ENCODE results near the gene FRYL. TPM values are rescaled to one million over a fixed set of nuclear protein-coding genes. Genes with fewer than 3 reads are reported as not detected.

The FRYL gene
- total and polyA plus RNA-seq, 2 donors (not counting 1 experiment from before 2014, with no cell fraction given), result 20.3 to 61.4 TPM

GRCh38 chr4:48634688-48635308 lies 145.3 kb downstream of the FRYL start:
- no peak overlapping the region for H3K4me3 ChIP-seq (replicated peaks in 1 of 4; ENCODE audit: control extremely low read depth in 1 of 4, insufficient read depth in 1 of 4, low read depth in 3 of 4, low read length in 4 of 4)
- DNase-seq (ENCODE audit: low read depth in 2 of 2), result no peak
- TF ChIP-seq, protein P1, sequence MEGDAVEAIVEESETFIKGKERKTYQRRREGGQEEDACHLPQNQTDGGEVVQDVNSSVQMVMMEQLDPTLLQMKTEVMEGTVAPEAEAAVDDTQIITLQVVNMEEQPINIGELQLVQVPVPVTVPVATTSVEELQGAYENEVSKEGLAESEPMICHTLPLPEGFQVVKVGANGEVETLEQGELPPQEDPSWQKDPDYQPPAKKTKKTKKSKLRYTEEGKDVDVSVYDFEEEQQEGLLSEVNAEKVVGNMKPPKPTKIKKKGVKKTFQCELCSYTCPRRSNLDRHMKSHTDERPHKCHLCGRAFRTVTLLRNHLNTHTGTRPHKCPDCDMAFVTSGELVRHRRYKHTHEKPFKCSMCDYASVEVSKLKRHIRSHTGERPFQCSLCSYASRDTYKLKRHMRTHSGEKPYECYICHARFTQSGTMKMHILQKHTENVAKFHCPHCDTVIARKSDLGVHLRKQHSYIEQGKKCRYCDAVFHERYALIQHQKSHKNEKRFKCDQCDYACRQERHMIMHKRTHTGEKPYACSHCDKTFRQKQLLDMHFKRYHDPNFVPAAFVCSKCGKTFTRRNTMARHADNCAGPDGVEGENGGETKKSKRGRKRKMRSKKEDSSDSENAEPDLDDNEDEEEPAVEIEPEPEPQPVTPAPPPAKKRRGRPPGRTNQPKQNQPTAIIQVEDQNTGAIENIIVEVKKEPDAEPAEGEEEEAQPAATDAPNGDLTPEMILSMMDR (conservative IDR thresholded peaks at IDR 0.05 in 1 of 2, IDR thresholded peaks at IDR 0.05 in 1 of 2; ENCODE audit: low read depth in 1 of 2, low read length in 2 of 2), result no peak
- TF ChIP-seq EZH2 (IDR thresholded peaks at IDR 0.05; ENCODE audit: low read length, missing control alignments), result no peak
- no peaks in the 10 kb centered on the region for H3K27me3 ChIP-seq (ENCODE audit: control insufficient read depth, insufficient read depth, low read length)
- no peak overlapping the region for H3K4me2 ChIP-seq (ENCODE audit: extremely low read depth, insufficient read depth, low read length)
- H3K9ac ChIP-seq (ENCODE audit: insufficient read depth, low read length), result no peak overlapping the region
- no peak overlapping the region for H3K27ac ChIP-seq (ENCODE audit: insufficient read depth, low read length)
- no peak overlapping the region for H2AFZ ChIP-seq (ENCODE audit: low read length)
- H3K79me2 ChIP-seq (ENCODE audit: control insufficient read depth, insufficient read depth, low read length), result no peaks in the 10 kb centered on the region
- H3K36me3 ChIP-seq (ENCODE audit: control insufficient read depth, insufficient read depth, low read length), result no peaks in the 10 kb centered on the region
- H3K9me3 ChIP-seq (ENCODE audit: control insufficient read depth, insufficient read depth, low read depth, low read length), result no peaks in the 10 kb centered on the region
- no peaks in the 10 kb centered on the region for H4K20me1 ChIP-seq (ENCODE audit: control insufficient read depth, extremely low read depth, insufficient read depth, low read length)
- H3K4me1 ChIP-seq (ENCODE audit: control insufficient read depth, extremely low read depth, insufficient read depth, low read length), result peaks cover 3% of the 10 kb centered on the region

DNA sequence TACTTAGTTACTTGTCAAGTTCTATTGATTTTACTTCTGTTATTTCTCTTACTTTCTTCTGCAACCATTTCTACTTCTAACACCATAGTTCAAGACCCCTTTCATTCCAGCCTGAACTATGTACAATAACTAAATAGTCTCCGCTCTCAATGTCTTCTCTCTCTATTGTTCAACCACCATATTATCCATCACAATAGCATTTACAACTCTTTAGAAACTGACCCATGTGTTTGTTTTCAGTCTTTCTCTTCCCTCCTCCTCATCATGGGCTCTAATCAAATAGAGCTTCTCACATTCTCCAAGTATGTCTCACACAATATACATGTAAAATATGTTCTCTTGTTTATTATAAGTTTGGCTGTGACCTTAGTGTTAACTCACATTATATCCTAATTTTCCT lies 146.4 kb downstream of the FRYL start:
- Histone ChIP-seq H3K79me2 (ENCODE audit: control insufficient read depth, insufficient read depth, low read length) (no peaks in the 10 kb centered on the region), H3K4me2 (ENCODE audit: extremely low read depth, insufficient read depth, low read length) (no peak overlapping the region), H4K20me1 (ENCODE audit: control insufficient read depth, extremely low read depth, insufficient read depth, low read length) (no peaks in the 10 kb centered on the region), H3K4me3 (replicated peaks in 1 of 4; ENCODE audit: control extremely low read depth in 1 of 4, insufficient read depth in 1 of 4, low read depth in 3 of 4, low read length in 4 of 4) (no peak overlapping the region), H3K4me1 (ENCODE audit: control insufficient read depth, extremely low read depth, insufficient read depth, low read length) (peaks cover 3% of the 10 kb centered on the region), H3K9me3 (ENCODE audit: control insufficient read depth, insufficient read depth, low read depth, low read length) (no peaks in the 10 kb centered on the region), H2AFZ (ENCODE audit: low read length) (no peak overlapping the region), H3K27me3 (ENCODE audit: control insufficient read depth, insufficient read depth, low read length) (no peaks in the 10 kb centered on the region), H3K9ac (ENCODE audit: insufficient read depth, low read length) (no peak overlapping the region), H3K27ac (ENCODE audit: insufficient read depth, low read length) (no peak overlapping the region), H3K36me3 (ENCODE audit: control insufficient read depth, insufficient read depth, low read length) (no peaks in the 10 kb centered on the region)
- DNase-seq (ENCODE audit: low read depth in 2 of 2), result no peak
- no peak for TF ChIP-seq EZH2 (IDR thresholded peaks at IDR 0.05; ENCODE audit: low read length, missing control alignments)
- TF ChIP-seq, protein P1 (conservative IDR thresholded peaks at IDR 0.05 in 1 of 2, IDR thresholded peaks at IDR 0.05 in 1 of 2; ENCODE audit: low read depth in 1 of 2, low read length in 2 of 2), result no peak

GRCh38 chr4:48629458-48629857 lies 150.6 kb downstream of the FRYL start:
- H2AFZ ChIP-seq (ENCODE audit: low read length), result no peak overlapping the region
- no peaks in the 10 kb centered on the region for H3K36me3 ChIP-seq (ENCODE audit: control insufficient read depth, insufficient read depth, low read length)
- H3K79me2 ChIP-seq (ENCODE audit: control insufficient read depth, insufficient read depth, low read length), result no peaks in the 10 kb centered on the region
- no peak overlapping the region for H3K4me2 ChIP-seq (ENCODE audit: extremely low read depth, insufficient read depth, low read length)
- TF ChIP-seq, protein P1 (conservative IDR thresholded peaks at IDR 0.05 in 1 of 2, IDR thresholded peaks at IDR 0.05 in 1 of 2; ENCODE audit: low read depth in 1 of 2, low read length in 2 of 2), result no peak
- no peak for TF ChIP-seq EZH2 (IDR thresholded peaks at IDR 0.05; ENCODE audit: low read length, missing control alignments)
- no peaks in the 10 kb centered on the region for H3K9me3 ChIP-seq (ENCODE audit: control insufficient read depth, insufficient read depth, low read depth, low read length)
- no peak for DNase-seq (ENCODE audit: low read depth in 2 of 2)
- no peak overlapping the region for H3K4me3 ChIP-seq (replicated peaks in 1 of 4; ENCODE audit: control extremely low read depth in 1 of 4, insufficient read depth in 1 of 4, low read depth in 3 of 4, low read length in 4 of 4)
- H3K4me1 ChIP-seq (ENCODE audit: control insufficient read depth, extremely low read depth, insufficient read depth, low read length), result no peaks in the 10 kb centered on the region
- H4K20me1 ChIP-seq (ENCODE audit: control insufficient read depth, extremely low read depth, insufficient read depth, low read length), result no peaks in the 10 kb centered on the region
- no peak overlapping the region for H3K27ac ChIP-seq (ENCODE audit: insufficient read depth, low read length)
- no peaks in the 10 kb centered on the region for H3K27me3 ChIP-seq (ENCODE audit: control insufficient read depth, insufficient read depth, low read length)
- no peak overlapping the region for H3K9ac ChIP-seq (ENCODE audit: insufficient read depth, low read length)

Data from fibroblast of lung (primary cell).